ENCODE measurements around the gene GPR153.

The GPR153 gene

DNA sequence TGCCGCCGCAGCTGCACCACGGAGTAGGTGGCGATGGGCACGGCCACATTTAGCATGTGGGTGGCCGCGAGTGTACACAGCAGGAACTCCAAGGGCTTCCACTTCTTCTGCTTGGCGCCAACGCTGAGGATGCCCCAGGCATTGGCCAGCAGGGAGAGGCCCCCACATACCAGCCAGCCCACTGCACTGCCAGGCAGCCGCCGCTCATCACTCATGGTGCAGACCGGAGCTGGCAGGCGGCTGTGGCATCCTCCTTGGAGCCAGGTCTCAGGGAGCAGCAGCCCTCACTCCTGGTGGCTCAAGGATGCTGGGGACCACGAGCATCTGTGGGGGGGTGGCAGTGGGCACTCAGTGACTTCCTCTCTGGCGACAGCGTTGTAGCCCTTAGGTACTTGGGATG lies 6.2 kb downstream of the GPR153 start:
- TF ChIP-seq CTCF (conservative IDR thresholded peaks at IDR 0.05; ENCODE audit: low read depth, low read length), result no peak
- no peak overlapping the region for H3K4me3 ChIP-seq (ENCODE audit: low read length)
- DNase-seq (ENCODE audit: low read depth), result no peak

DNA sequence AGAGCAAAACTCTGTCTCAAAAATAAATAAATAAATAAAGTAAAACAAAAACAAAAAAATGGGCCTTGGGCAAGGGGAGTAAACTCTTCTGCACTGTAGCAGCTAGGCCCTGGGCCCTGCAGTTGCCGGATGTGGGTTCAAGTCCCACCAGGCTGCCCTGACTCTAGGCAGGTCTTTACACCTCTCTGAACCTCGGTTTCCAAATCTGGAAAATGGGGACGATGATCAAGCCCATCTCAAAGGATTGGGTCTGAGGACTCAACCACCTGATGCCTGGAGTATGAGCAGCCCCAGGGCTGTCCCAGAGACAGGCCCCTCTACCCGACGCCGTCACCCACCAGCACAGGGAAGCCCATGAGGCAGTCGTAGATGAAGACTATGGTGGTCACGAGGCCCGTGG lies 7.5 kb downstream of the GPR153 start:
- no peak for DNase-seq (ENCODE audit: low read depth)
- no peak overlapping the region for H3K4me3 ChIP-seq (ENCODE audit: low read length)
- TF ChIP-seq CTCF (conservative IDR thresholded peaks at IDR 0.05; ENCODE audit: low read depth, low read length), result no peak

DNA sequence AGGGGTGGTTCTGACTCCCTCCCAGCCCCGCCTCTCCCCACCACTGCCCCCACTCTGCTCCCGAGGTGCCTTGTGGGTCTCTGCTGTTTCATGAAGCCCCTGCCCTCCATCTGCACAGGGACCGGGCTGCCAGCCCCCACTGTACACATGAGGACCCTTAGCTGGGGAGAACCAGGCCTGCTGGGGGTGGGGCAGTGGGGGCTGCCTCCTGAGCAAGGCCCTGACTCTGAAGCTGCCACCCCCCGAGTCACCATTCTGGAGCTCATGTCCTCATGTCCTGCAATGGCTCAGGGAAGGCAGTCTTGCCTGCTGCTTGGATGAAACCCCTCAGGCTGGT lies 8.6 kb downstream of the GPR153 start:
- H3K4me3 ChIP-seq (ENCODE audit: low read length), result no peak overlapping the region
- no peak for DNase-seq (ENCODE audit: low read depth)
- TF ChIP-seq CTCF (conservative IDR thresholded peaks at IDR 0.05; ENCODE audit: low read depth, low read length), result no peak

DNA sequence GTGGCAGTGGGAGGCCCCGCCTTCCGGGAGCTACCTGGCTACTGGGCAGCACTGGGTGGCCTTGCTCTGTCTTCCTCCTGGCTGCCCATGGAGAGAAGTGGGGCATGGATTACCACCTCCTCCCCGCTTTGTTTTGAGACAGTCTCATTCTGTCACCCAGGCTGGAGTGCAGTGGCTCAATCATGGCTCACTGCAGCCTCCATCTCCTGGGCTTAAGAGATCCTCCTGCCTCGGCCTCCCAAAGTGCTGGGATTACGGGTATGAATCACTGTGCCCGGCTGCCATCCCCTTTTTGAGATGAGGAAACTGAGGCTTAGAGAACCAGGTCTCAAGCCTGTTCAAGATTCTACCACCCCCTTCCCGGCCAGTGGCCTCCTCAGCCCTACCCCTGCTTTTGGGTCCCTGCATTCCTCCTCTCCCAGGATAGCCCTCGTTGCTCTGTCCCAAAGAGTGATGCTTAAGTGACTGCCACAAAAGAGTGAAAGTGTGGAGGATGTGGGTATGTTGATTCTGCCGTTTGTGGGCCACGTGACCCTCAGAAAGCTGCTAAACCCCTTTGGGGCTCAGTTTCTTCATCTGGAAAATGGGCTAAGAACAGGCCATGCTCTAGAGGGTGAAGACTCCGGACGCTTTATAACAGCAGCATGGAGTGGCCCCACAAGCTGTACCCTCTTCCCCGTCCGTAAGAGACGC lies 9.1 kb downstream of the GPR153 start:
- no peak for TF ChIP-seq CTCF (conservative IDR thresholded peaks at IDR 0.05; ENCODE audit: low read depth, low read length)
- DNase-seq (ENCODE audit: low read depth), result no peak
- H3K4me3 ChIP-seq (ENCODE audit: low read length), result no peak overlapping the region

- DNase-seq (ENCODE audit: low read depth), result no peak
- no peak for TF ChIP-seq CTCF (conservative IDR thresholded peaks at IDR 0.05; ENCODE audit: low read depth, low read length)
- no peak overlapping the region for H3K4me3 ChIP-seq (ENCODE audit: low read length)
Observed at GRCh38 chr1:6251233-6251632, 9.7 kb downstream of the GPR153 start.

GRCh38 chr1:6249739-6250689 lies 10.9 kb downstream of the GPR153 start:
- DNase-seq (ENCODE audit: low read depth), result no peak
- no peak for TF ChIP-seq CTCF (conservative IDR thresholded peaks at IDR 0.05; ENCODE audit: low read depth, low read length)

More at GRCh38 chr1:6249739-6250689, 10.9 kb downstream of the GPR153 start:
- H3K4me3 ChIP-seq (ENCODE audit: low read length), result no peak overlapping the region

Data from retinal pigment epithelial cell (primary cell).